A549 (cell line): ENCODE data around the gene DNAJC5G.

Source experiments
- CTCF ChIP-seq: fragments of >200 bp; sonication (Bioruptor Twin); formaldehyde crosslinking; IDR thresholded peaks from 3 replicates; pipeline ENCODE4 v1.5.1; 2016
- PHF8 ChIP-seq: fragments of 200-600 bp; sonication (generic); IDR thresholded peaks from 2 replicates; pipeline ENCODE4 v1.6.1; 2016; ENCODE audit warnings: low read depth, mild to moderate bottlenecking, antibody characterized with exemption, moderate library complexity, borderline replicate concordance
- POLR2A ChIP-seq: IDR thresholded peaks from 2 replicates; pipeline ENCODE4 v1.6.1; 2012; ENCODE audit warnings: mild to moderate bottlenecking, low read length
- RAD21 ChIP-seq, 2 experiments: fragments of >200 bp in 1 of 2; sonication (Bioruptor Twin) in 1 of 2; formaldehyde crosslinking in 1 of 2; IDR thresholded peaks in 1 of 2; conservative IDR thresholded peaks in 1 of 2; 2 replicates in 1 of 2; 3 replicates in 1 of 2; pipeline ENCODE4 v1.6.1; 2012 to 2018; ENCODE audit warnings: inconsistent platforms in 1 of 2
- RFX5 ChIP-seq: fragments of 450-650 bp; IDR thresholded peaks from 2 replicates; pipeline ENCODE4 v1.7.1; 2014; ENCODE audit warnings: antibody characterized with exemption, mild to moderate bottlenecking, moderate library complexity

- TF ChIP-seq RAD21 (conservative IDR thresholded peaks at IDR 0.05 in 1 of 2, IDR thresholded peaks at IDR 0.05 in 1 of 2) (no peak), PHF8 (no peak), CTCF (no peak), RFX5 (no peak), POLR2A (no peak)
These were observed 29.6 kb upstream of the DNAJC5G start for GRCh38 chr2:27245626-27246025.
